ENCODE data around the gene IMMP2L. TPM values are rescaled to one million over a fixed set of nuclear protein-coding genes. Genes with fewer than 3 reads are reported as not detected.

The IMMP2L gene
- total and polyA plus RNA-seq, 2 of the 4 experiments (the other 2 are of a cell fraction), result 5.8 to 9.3 TPM

DNA sequence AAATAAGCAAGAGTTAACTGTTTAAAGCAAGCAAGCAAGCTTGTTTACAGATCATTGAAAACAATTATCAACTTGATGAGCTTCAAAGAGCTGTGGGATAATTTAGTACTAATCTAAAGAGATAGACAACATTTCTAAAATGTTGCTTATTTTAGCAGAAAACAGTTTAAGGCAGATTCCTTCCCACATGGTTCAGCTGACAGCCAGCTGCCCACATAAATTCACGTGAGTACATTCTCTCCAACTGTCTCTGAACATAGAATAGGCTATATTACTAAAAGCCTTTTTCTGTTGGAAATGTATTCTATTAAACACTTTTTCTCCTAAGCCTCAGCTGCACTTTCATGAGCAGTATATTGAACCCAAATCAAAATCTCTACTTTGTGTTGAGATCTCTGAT is 297.3 kb downstream of the IMMP2L start:
- Histone ChIP-seq H3K9me1 (ENCODE audit: insufficient read depth, low read length) (0 out of 2 replicates have a peak, but pooled peaks cover 2% of the 10 kb centered on the region), H3K4me3 (ENCODE audit: insufficient read depth, low read depth, low read length) (no peak overlapping the region), H3K27me3 (ENCODE audit: control insufficient read depth, insufficient read depth, low read length) (no peaks in the 10 kb centered on the region), H3K36me3 (ENCODE audit: control insufficient read depth, insufficient read depth, low read length) (no peaks in the 10 kb centered on the region), H3K4me1 (ENCODE audit: control insufficient read depth, insufficient read depth, low read length) (peaks cover 12% of the 10 kb centered on the region), H3K79me1 (ENCODE audit: low read depth in 1 of 2, low read length in 2 of 2) (no peaks in the 10 kb centered on the region), H3K4me2 (ENCODE audit: low read depth, low read length) (no peak overlapping the region), H3K9me3 (ENCODE audit: control insufficient read depth, insufficient read depth, low read length) (no peaks in the 10 kb centered on the region), H4K5ac (ENCODE audit: low read depth, low read length) (no peak overlapping the region), H4K91ac (ENCODE audit: insufficient read depth, low read depth, low read length) (no peak overlapping the region), H2BK15ac (ENCODE audit: low read depth, low read length) (no peak overlapping the region), H3K27ac (ENCODE audit: insufficient read depth, low read length) (no peak overlapping the region), H3K9ac (ENCODE audit: low read depth, low read length) (no peak overlapping the region), H3K23ac (ENCODE audit: low read depth, low read length) (no peak overlapping the region), H4K20me1 (ENCODE audit: insufficient read depth, low read length) (no peaks in the 10 kb centered on the region), H2BK20ac (ENCODE audit: low read depth, low read length) (no peak overlapping the region), H2AFZ (replicated peaks; ENCODE audit: low read length, poor library complexity) (no peak overlapping the region), H2AK5ac (ENCODE audit: low read depth, low read length) (no peak overlapping the region), H2BK5ac (ENCODE audit: low read depth, low read length, poor library complexity, severe bottlenecking) (no peak overlapping the region), H3K14ac (replicated peaks; ENCODE audit: low read depth, low read length) (no peak overlapping the region), H3K4ac (ENCODE audit: low read depth, low read length) (no peak overlapping the region), H2BK120ac (ENCODE audit: low read depth, low read length) (no peak overlapping the region), H3K18ac (ENCODE audit: low read depth, low read length) (no peak overlapping the region), H2AK9ac (replicated peaks; ENCODE audit: low read depth, low read length, poor library complexity) (no peak overlapping the region), H3K56ac (ENCODE audit: extremely low read depth, insufficient read depth, low read length) (no peak overlapping the region), H4K8ac (ENCODE audit: low read depth in 2 of 2, low read length in 2 of 2) (no peak overlapping the region)
- DNase-seq (no peak), ATAC-seq (ENCODE audit: low read depth) (no peak)
- TF ChIP-seq POLR2A (IDR thresholded peaks at IDR 0.05; ENCODE audit: low read depth, low read length), result no peak
- TF ChIP-seq RCOR1 (IDR thresholded peaks at IDR 0.05; ENCODE audit: insufficient replicate concordance, low read length), result no peak
- no peak for TF ChIP-seq BHLHE40 (IDR thresholded peaks at IDR 0.05; ENCODE audit: low read depth, low read length)
- TF ChIP-seq NFE2L2 (IDR thresholded peaks at IDR 0.05; ENCODE audit: low read depth, low read length), result no peak
- TF ChIP-seq SMC3 (IDR thresholded peaks at IDR 0.05; ENCODE audit: low read depth, low read length), result no peak
- TF ChIP-seq MAZ (IDR thresholded peaks at IDR 0.05; ENCODE audit: borderline replicate concordance, low read depth, low read length), result no peak
- POLR2A ChIA-PET (ENCODE audit: unreplicated experiment), result no interaction called here
- no CpG with 5 or more reads among the region's 1 CpG for WGBS, 2 experiments (ENCODE audit: extremely low coverage in 2 of 2, insufficient read length in 1 of 2)
- intact Hi-C loops (cut with micrococcal nuclease), result no loop called here
- CTCF ChIA-PET, result no interaction called here
- BruUV-seq (replicated peaks), result no TSS peak
- dilution Hi-C loops (cut with HindIII; ENCODE audit: low sequenced_read_pairs, unreplicated experiment), result no loop called here
- in situ Hi-C loops (cut with MboI; ENCODE audit: low sequenced_read_pairs), result no loop called here
